ENCODE results near the gene DDC. TPM values are rescaled to one million over a fixed set of nuclear protein-coding genes. Genes with fewer than 3 reads are reported as not detected.

The DDC gene
- total and polyA plus RNA-seq, 2 donors (not counting 3 experiments of a cell fraction or from before 2014, with no cell fraction given) = not detected

DNA sequence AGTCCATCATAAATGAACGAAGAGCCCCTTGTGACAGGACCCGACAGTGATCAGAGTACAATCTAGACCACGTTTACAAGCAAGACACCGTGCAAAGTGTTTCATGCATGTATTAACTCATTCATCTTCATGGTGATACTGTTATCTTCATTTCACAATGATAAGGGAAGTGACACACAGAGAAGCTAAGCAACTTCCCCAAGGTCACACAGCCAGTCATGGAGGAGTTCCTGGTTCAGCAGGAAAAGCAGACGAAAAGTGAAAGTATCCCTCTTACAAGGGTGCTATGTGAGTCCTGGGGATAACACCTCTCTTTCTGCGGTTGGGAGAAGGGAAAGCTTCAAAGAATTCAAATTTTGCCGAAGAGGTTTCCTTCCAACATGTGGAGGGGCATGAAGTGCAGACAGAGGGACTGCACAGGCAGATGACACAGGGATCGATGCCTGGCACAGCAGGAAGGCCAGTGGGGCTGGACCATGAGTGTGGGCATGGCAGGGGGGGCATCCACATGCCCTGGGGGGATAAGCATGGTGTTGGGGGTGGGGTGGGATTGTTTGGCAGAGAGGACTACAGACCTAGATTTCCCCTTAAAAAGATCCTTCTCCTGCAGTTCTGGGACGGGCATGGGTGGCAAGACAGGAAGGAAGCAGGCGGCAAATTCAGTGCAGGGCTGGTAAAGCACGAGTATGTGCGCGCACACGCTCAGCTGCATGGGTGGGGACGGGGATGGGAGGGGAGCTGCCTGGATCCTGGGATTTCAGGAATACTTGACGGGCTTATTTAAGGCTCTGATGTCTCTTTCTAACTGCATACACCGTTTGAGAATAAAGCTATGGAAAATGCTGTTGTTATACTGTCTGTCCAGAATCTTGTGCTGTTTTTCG is 33.5 kb upstream of the DDC start:
- Histone ChIP-seq H3K27ac (ENCODE audit: insufficient read depth, low read depth, low read length) (no peak overlapping the region), H3K79me2 (ENCODE audit: control insufficient read depth, insufficient read depth, low read length) (peaks cover 2% of the 10 kb centered on the region), H4K20me1 (replicated peaks; ENCODE audit: control insufficient read depth, extremely low read depth, insufficient read depth, low read length) (no peaks in the 10 kb centered on the region), H2AFZ (ENCODE audit: low read depth, low read length) (no peak overlapping the region), H3K4me1 (ENCODE audit: control insufficient read depth, extremely low read depth, insufficient read depth, low read length) (peaks cover 3% of the 10 kb centered on the region), H3K36me3 (ENCODE audit: control insufficient read depth in 2 of 2, extremely low read depth in 1 of 2, insufficient read depth in 2 of 2, low read length in 2 of 2) (peaks cover 20 to 37% of the 10 kb centered on the region in 2 experiments), H3K4me2 (ENCODE audit: insufficient read depth, low read length) (no peak overlapping the region), H3K27me3 (ENCODE audit: control insufficient read depth in 2 of 2, insufficient read depth in 2 of 2, low read length in 2 of 2) (no peaks in the 10 kb centered on the region), H3K9me3 (replicated peaks; ENCODE audit: control insufficient read depth, insufficient read depth, low read length) (no peaks in the 10 kb centered on the region), H3K4me3 (replicated peaks in 1 of 3; ENCODE audit: insufficient read depth in 1 of 3, low read depth in 1 of 3, low read length in 3 of 3) (no peak overlapping the region), H3K9ac (replicated peaks; ENCODE audit: extremely low read depth, insufficient read depth, low read length) (no peak overlapping the region), H3K9me1 (replicated peaks; ENCODE audit: control insufficient read depth, extremely low read depth, insufficient read depth, low read length) (no peaks in the 10 kb centered on the region)
- ChIA-PET CTCF (interaction anchor here (1.4 to 2.4 kb wide), 4 partner anchors 10 to 562 kb away, joined by 3 to 9 read pairs (median 6); no protein-coding TSS in a partner anchor), POLR2A (no interaction called here)
- TF ChIP-seq EZH2 (IDR thresholded peaks at IDR 0.05; ENCODE audit: borderline replicate concordance, low read depth, low read length, severe bottlenecking) = no peak
- TF ChIP-seq MYC (IDR thresholded peaks at IDR 0.05; ENCODE audit: low read depth, low read length) = no peak
- TF ChIP-seq, protein P1, sequence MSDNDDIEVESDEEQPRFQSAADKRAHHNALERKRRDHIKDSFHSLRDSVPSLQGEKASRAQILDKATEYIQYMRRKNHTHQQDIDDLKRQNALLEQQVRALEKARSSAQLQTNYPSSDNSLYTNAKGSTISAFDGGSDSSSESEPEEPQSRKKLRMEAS (IDR thresholded peaks at IDR 0.05; ENCODE audit: insufficient read depth, insufficient read length) = no peak
- no peak for TF ChIP-seq POLR2A (IDR thresholded peaks at IDR 0.05; ENCODE audit: low read depth, low read length)
- TF ChIP-seq JUN (IDR thresholded peaks at IDR 0.05; ENCODE audit: borderline replicate concordance, insufficient read depth, insufficient read length, low read depth) = no peak
- no peak for TF ChIP-seq FOS (IDR thresholded peaks at IDR 0.05; ENCODE audit: borderline replicate concordance, insufficient read depth, low read length)
- TF ChIP-seq GATA2 (IDR thresholded peaks at IDR 0.05; ENCODE audit: insufficient read depth, insufficient read length, low read depth, low read length) = no peak
- no peak for TF ChIP-seq POLR2AphosphoS5 (IDR thresholded peaks at IDR 0.05; ENCODE audit: insufficient read depth, low read depth, low read length)
- TF ChIP-seq, protein P2, sequence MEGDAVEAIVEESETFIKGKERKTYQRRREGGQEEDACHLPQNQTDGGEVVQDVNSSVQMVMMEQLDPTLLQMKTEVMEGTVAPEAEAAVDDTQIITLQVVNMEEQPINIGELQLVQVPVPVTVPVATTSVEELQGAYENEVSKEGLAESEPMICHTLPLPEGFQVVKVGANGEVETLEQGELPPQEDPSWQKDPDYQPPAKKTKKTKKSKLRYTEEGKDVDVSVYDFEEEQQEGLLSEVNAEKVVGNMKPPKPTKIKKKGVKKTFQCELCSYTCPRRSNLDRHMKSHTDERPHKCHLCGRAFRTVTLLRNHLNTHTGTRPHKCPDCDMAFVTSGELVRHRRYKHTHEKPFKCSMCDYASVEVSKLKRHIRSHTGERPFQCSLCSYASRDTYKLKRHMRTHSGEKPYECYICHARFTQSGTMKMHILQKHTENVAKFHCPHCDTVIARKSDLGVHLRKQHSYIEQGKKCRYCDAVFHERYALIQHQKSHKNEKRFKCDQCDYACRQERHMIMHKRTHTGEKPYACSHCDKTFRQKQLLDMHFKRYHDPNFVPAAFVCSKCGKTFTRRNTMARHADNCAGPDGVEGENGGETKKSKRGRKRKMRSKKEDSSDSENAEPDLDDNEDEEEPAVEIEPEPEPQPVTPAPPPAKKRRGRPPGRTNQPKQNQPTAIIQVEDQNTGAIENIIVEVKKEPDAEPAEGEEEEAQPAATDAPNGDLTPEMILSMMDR (IDR thresholded peaks at IDR 0.05; ENCODE audit: extremely low read depth in 1 of 2, insufficient read depth in 1 of 2, low read depth in 1 of 2, low read length in 2 of 2) = no peak
- FAIRE-seq (no peak), DNase-seq (ENCODE audit: low read depth, low spot score) (no peak)
- intact Hi-C loops (cut with micrococcal nuclease) = loop anchor here (5.0 kb wide), 1 partner anchor 544 kb away; no protein-coding TSS in a partner anchor
- no TSS peak for BruUV-seq (replicated peaks)
- dilution Hi-C loops (cut with MboI; ENCODE audit: extremely low pct_ligation_motif_present, low sequenced_read_pairs) = no loop called here
